HG02970 (cell line): ENCODE data around the gene MORN4.
"Not testable (repeated sequence)": the region's sequence is repeated elsewhere in the genome, so short reads cannot be mapped to it uniquely, and the experiment has no call there.

Source experiments
- ATAC-seq: cut with Tn5 transposase; IDR thresholded peaks from one replicate; pipeline ENCODE4 v1.9.1; 2021; ENCODE audit warnings: mild to moderate bottlenecking, moderate library complexity, moderate number of reproducible peaks; ENCODE audit not compliant: unreplicated experiment, low FRiP score

Gene MORN4

GRCh38 chr10:97632949-97633884 is at the start of gene MORN4:
TSS of gene MORN4 (minus strand) at chr10:97633500. CDS start at chr10:97619653, 13,847 bp downstream.
- ATAC-seq: peak; percentile 93

GRCh38 chr10:97682042-97682441 is 48.7 kb upstream of the MORN4 start:
- ATAC-seq: no peak

- no peak for ATAC-seq
These were observed 46.3 kb upstream of the MORN4 start for GRCh38 chr10:97679594-97679993.

- ATAC-seq: no peak
These were observed 43.7 kb upstream of the MORN4 start for GRCh38 chr10:97676770-97677581.

GRCh38 chr10:97675222-97675621 is 41.9 kb upstream of the MORN4 start:
- ATAC-seq: no peak

GRCh38 chr10:97673736-97674525 is 40.6 kb upstream of the MORN4 start:
- ATAC-seq: no peak

GRCh38 chr10:97669571-97669970 is 36.3 kb upstream of the MORN4 start:
- ATAC-seq: no peak

GRCh38 chr10:97667463-97667862 is 34.2 kb upstream of the MORN4 start:
- no peak for ATAC-seq

- ATAC-seq: no peak
These were observed 33.7 kb upstream of the MORN4 start for GRCh38 chr10:97666992-97667391.

- ATAC-seq: no peak
These were observed 31.1 kb upstream of the MORN4 start for GRCh38 chr10:97664282-97664850.

GRCh38 chr10:97659589-97659988 is 26.3 kb upstream of the MORN4 start:
- ATAC-seq: no peak

- ATAC-seq: no peak
These were observed 23.5 kb upstream of the MORN4 start for GRCh38 chr10:97656777-97657176.

GRCh38 chr10:97651773-97652172 is 18.5 kb upstream of the MORN4 start:
- no peak for ATAC-seq

GRCh38 chr10:97650726-97651125 is 17.4 kb upstream of the MORN4 start:
- no peak for ATAC-seq

GRCh38 chr10:97649405-97649750 is 16.1 kb upstream of the MORN4 start:
- not testable (repeated sequence) for ATAC-seq

GRCh38 chr10:97648562-97649404 is 15.5 kb upstream of the MORN4 start:
- no peak for ATAC-seq

GRCh38 chr10:97647556-97647955 is 14.3 kb upstream of the MORN4 start:
- no peak for ATAC-seq

- no peak for ATAC-seq
These were observed 11.6 kb upstream of the MORN4 start for GRCh38 chr10:97644936-97645335.

- no peak for ATAC-seq
These were observed 10.2 kb upstream of the MORN4 start for GRCh38 chr10:97643441-97643985.
